ENCODE data around the gene HNRNPM.
A peak's percentile ranks its signal among the peaks of the same experiment; 100 is the strongest.

The HNRNPM gene

GRCh38 chr19:8487137-8487851, 42.5 kb downstream of the HNRNPM start:
- DNase-seq, result peak; percentile 30

GRCh38 chr19:8488365-8488764, 43.6 kb downstream of the HNRNPM start:
- no peak for DNase-seq

DNA sequence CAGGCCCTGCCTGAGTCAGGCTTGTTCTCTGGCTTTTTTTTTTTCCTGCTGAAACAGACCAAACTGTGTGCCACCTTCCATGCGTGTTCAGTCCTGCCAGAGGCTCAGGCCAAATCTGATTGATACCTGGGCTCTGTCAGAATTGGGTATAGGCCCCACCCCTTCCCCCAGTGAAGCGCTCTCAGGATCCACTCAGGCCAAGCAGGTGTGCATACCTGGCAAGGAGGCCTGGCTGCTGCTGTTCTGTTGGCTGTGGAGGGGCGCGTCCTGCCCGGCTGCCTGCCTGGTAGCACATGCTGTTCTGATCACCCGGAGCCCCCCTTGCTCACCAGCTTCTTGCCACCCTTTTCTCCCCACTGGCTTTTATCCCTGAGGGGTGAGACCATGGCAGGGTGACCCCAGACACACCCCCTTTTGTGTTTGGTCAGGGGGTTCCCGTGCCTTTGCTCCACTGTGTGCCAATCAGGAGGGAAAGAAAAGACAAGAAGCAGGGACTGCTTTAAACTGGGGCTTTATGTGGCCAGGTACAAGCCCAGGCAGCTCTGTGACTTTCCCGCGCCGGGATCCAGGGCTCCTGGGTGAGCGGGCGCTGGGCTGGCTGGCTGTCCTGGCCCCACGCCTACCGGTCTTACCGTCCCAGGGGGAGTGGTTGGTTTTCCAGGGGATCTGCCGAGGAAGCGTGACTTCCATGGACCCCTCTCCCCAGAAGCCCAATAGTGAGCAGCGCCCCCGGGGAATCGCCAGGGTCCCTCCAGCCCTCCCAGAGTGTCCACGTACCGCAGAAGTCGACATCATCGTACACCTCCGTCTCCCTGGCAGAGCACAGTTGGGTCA, 45.0 kb downstream of the HNRNPM start:
- no peak for DNase-seq

DNA sequence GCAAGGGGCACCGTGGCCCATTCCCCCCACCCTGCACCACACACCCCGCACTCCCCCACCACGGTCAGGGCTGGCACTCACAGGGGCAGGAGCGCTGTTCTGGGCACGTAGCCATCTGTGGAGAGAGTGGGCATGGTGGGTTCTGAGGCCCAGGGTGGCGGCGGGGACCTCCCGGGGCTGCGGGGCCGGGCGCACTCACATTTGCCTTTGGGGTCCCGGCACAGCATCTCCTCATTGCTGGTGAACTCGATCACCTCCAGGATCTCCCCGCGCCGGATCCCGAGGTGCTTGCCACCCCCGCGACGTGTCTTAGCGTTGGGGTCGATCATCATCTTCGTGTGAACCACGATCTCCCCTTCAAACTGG, 45.6 kb downstream of the HNRNPM start:
- no peak for DNase-seq

DNA sequence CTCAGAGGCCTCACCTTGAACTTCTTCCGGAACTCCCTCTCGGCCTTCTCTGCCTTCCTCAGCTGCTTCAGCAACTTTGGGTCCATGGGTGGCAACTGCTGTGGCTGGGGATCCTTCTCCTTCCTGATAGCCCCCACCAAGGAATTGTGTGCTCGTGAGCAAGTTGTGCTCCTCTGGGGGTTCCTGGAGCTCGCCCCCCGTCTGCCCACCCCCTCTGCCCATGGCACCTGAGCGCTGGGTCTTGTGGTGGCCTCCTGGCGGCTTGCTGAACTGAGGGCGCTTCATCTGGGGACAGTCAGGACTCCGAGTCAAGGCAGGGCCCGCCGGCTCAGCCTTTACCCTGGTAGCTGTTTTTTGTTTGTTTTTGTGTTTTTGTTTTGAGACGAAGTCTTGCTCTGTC, 46.1 kb downstream of the HNRNPM start:
- no peak for DNase-seq

GRCh38 chr19:8491574-8491973, 46.8 kb downstream of the HNRNPM start:
- no peak for DNase-seq

- no peak for DNase-seq
Measured at GRCh38 chr19:8494158-8494557, 49.4 kb downstream of the HNRNPM start.

DNA sequence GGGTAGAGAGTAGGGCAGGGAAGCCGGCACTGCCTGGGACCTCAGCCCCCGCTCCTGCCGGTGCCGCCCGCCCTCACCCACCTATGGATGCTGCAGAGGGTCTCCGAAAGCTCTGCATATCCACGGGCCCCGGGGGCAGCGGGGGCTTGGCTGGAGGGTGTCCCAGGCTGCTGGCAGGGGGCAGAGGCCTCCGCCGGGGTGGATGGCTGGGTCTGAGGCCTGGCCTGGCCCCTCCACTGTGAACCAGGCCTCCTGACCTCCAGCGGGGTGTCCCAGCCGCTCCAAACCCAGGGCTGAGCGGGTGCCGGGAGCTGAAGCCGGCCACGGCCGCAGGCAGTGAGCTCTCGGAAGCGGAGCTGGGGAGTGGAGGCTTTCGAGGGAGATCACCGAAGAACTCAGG, 53.5 kb downstream of the HNRNPM start:
- DNase-seq, result no peak

- no peak for DNase-seq
Measured at GRCh38 chr19:8499048-8499833, 54.5 kb downstream of the HNRNPM start.

- no peak for DNase-seq
Measured at GRCh38 chr19:8500158-8500557, 55.4 kb downstream of the HNRNPM start.

GRCh38 chr19:8501516-8501915, 56.7 kb downstream of the HNRNPM start:
- no peak for DNase-seq

- DNase-seq, result no peak
Measured at GRCh38 chr19:8501981-8502380, 57.2 kb downstream of the HNRNPM start.

- DNase-seq, result no peak
Measured at GRCh38 chr19:8503510-8503909, 58.7 kb downstream of the HNRNPM start.

GRCh38 chr19:8504171-8504570, 59.4 kb downstream of the HNRNPM start:
- DNase-seq, result no peak

DNA sequence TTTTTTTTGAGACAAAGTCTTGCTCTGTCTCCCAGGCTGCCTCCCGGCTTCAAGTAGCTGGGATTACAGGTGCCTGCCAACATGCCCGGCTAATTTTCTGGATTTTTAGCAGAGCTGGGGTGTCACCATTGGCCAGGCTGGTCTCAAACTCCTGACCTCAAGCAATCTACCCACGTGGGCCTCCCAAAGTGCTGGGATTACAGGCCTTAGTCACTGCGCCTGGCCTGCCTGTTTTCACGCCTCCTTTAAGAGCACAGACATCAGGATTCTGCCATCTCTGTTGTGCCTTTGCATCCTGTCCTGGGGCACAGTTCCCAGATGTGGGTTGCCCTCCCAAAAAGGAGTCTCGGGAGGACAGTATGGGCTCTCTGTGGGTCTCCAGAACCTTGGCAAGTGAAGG, 60.1 kb downstream of the HNRNPM start:
- DNase-seq, result no peak

- peak; percentile 54 for DNase-seq
Measured at GRCh38 chr19:8505680-8506401, 61.1 kb downstream of the HNRNPM start.

GRCh38 chr19:8506402-8506957, 61.7 kb downstream of the HNRNPM start:
- DNase-seq, result no peak

- DNase-seq, result no peak
Measured at GRCh38 chr19:8510589-8511115, 65.9 kb downstream of the HNRNPM start.

DNA sequence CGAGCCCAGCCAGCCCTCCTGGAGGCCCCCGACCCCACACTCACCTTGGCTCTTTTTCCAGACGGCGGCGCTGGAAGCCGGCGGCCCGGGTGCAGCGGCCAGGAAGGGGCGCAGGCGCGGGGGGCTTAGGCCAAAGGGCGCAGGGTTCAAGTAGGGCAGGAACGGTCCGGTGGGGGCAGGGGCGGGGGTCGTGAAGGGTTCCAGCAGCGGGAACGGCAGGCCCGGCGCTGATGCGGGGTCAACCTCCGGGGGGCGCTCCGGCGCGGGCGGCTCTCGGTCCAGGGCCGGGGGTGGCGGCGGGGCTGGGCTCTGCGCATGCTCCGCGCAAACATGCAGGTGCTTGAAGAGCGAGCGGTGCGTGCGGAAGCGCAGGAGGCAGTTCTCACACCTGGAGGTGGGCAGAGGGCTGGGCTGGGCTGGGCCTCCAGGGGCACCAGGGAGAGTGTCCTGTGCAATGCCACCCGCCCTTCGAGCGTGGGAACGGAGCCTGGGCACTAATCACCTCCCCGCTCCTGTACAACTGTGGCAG, 66.9 kb downstream of the HNRNPM start:
- DNase-seq, result no peak

DNA sequence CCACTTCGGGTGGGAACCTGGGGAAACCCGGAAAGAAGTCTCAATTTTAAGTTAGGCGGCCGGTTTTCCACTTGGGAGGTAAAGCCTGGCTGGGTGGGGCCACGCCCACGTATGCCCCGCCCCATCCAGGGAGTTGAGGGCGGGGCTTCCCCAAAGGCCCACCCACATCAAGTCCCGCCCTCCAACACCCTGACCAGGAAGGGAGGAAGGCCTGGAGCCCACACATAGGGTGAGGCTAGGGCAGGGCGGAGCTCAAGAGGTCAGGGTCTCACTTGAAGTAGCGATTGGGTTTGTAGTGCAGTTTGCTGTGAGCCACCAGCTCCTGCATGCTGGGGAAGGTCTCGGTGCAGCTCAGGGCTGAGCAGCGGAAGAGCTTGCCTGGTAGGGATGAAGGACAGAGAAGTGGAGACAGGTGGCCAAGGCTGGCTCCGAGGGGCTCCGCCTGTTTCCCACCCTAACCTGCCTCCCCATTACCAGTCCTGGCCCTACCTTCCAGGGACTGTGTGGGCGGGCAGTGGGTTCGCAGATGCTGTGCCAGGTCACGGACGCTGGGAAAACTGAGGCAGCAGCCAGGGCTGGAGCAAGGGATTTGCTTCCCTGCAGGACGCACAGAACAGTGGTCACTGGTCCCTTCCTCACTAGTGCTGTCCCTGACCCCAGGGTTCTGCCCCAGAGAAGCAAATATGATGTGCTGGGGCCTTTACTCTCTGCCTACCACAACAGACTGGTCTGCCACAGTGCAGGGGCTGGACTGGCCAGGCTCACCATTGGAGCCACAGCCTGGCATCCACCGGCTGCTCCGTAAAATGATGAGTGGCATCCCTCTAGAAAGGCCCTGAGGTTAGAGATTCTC, 67.6 kb downstream of the HNRNPM start:
- DNase-seq, result no peak

Measured in effector CD4-positive, alpha-beta T cell (primary cell).